Stomach (tissue), 9 donors: ENCODE data around the gene ESYT2. TPM values are rescaled to one million over a fixed set of nuclear protein-coding genes. Genes with fewer than 3 reads are reported as not detected.

ENCODE experiments used
- DNase-seq, 2 donors: peaks; one replicate each; pipeline versions ENCODE4 v3.0.0 to v3.0.0-alpha.2; 2013 to 2019
- H3K27ac ChIP-seq, 5 donors: fragments of 200-600 bp in 4 of 5; sonication (generic) in 4 of 5; one replicate each; pipeline ENCODE4 v1.5.1; 2013 to 2019; ENCODE audit warnings: mild to moderate bottlenecking in 1 of 5, moderate library complexity in 1 of 5
- H3K27me3 ChIP-seq, 3 donors: fragments of 200-600 bp; sonication (generic); one replicate each; pipeline ENCODE4 v1.5.1; 2017 to 2019; ENCODE audit warnings: mixed run types in 1 of 3
- H3K36me3 ChIP-seq, 4 donors: fragments of 200-600 bp; sonication (generic); 1 replicate in 3 of 4; 2 replicates in 1 of 4; pipeline ENCODE4 v1.5.1; 2016 to 2019
- H3K4me1 ChIP-seq, 4 donors: fragments of 200-600 bp; sonication (generic); one replicate each; pipeline ENCODE4 v1.5.1; 2016 to 2019
- H3K4me3 ChIP-seq, 4 donors: fragments of 200-600 bp; sonication (generic) in 3 of 4; one replicate each; pipeline ENCODE4 v1.5.1; 2016 to 2019; ENCODE audit warnings: mild to moderate bottlenecking in 1 of 4
- H3K9me3 ChIP-seq, 4 donors: fragments of 200-600 bp; sonication (generic); one replicate each; pipeline ENCODE4 v1.5.1; 2016 to 2019
- EP300 ChIP-seq: sonication (generic); formaldehyde crosslinking; IDR thresholded peaks from one replicate; pipeline ENCODE4 v1.6.1; 2017; ENCODE audit warnings: antibody characterized with exemption
- POLR2A ChIP-seq, 4 donors: fragments of 450-650 bp; IDR thresholded peaks; one replicate each; pipeline ENCODE4 v1.6.1; 2016; ENCODE audit warnings: antibody characterized with exemption in 4 of 4, control low read depth in 2 of 4, mild to moderate bottlenecking in 1 of 4, moderate library complexity in 1 of 4
- POLR2AphosphoS5 ChIP-seq, 3 donors: sonication (generic); formaldehyde crosslinking; IDR thresholded peaks; one replicate each; pipeline ENCODE4 v1.6.1; 2016; ENCODE audit warnings: antibody characterized with exemption in 3 of 3
- WGBS, 5 donors: extraction: QIAGEN DNeasy Blood & Tissue Kit in 3 of 5; methylation state at CpG; one replicate each; pipeline versions ENCODE4 v1.1.5 to v1.1.7; 2013 to 2018; 5-methylcytosine and 5-hydroxymethylcytosine counted together
- intact Hi-C: fragments of 100-400 bp; cut with DNase I; formaldehyde crosslinking; loops from one replicate; pipeline ENCODE4 v1.15.1; 2023; ENCODE audit warnings: low total_unique reads
- polyA plus RNA-seq, 3 donors: library from polyadenylated mRNA; stranded (reverse); fragments of 200-250 nt; gene quantifications; one replicate each; pipeline ENCODE4 v1.2.3, GENCODE V29; 2013
- total RNA-seq, 5 donors: library from RNA; depleted of rRNA; stranded (reverse); fragments of >200 nt; gene quantifications; one replicate each; pipeline versions ENCODE4 v1.1.0 to v1.2.3, GENCODE V29; 2014 to 2016
- TF ChIP-seq, protein P1 (sequence below), 7 experiments: fragments of 450-650 bp in 4 of 7; fragments of 200-600 bp in 3 of 7; sonication (generic) in 3 of 7; IDR thresholded peaks; one replicate each; pipeline ENCODE4 v1.5.1; 2016 to 2019; ENCODE audit warnings: antibody characterized with exemption in 7 of 7, control low read depth in 2 of 7, mild to moderate bottlenecking in 1 of 7
- donor health status: healthy with polysubstance abuse.
- donor health status: Bipolar disorder and iron deficiency.
- donor health status: healthy.

ESYT2 gene
- total and polyA plus RNA-seq, 8 donors: 7.6 to 137 (median 36.9) TPM

DNA sequence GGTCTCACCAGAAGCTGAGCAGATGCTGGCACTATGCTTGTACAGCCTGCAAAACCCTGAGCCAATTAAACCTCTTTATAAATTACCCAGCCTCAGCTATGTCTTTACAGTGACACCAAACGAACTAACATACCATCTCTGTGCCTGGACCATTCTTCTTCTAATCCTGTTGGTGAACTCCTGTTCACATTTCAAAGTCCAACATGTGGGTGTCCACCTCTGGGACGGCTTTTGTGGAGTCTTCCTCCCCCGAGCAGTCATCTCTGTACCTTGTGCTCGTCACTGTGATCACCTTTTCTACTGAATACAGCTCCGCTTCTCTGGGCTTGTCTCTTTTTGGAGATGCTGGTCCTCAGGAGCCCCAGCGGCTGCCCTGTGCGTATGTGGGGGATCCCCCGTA, 7.4 kb upstream of the ESYT2 start:
- no peaks in the 10 kb centered on the region for H3K36me3 ChIP-seq
- no peak overlapping the region for H3K27ac ChIP-seq
- no peaks in the 10 kb centered on the region for H3K9me3 ChIP-seq
- intact Hi-C loops: no loop called here
- no peak overlapping the region for H3K4me3 ChIP-seq
- WGBS, 5 donors: 82 to 94% (median 87%) methylated on average over 8 of the region's 8 CpGs
- peaks cover 0 to 6% (median 0%) of the 10 kb centered on the region in 4 donors for H3K4me1 ChIP-seq
- no peaks in the 10 kb centered on the region for H3K27me3 ChIP-seq
- TF ChIP-seq, protein P1, sequence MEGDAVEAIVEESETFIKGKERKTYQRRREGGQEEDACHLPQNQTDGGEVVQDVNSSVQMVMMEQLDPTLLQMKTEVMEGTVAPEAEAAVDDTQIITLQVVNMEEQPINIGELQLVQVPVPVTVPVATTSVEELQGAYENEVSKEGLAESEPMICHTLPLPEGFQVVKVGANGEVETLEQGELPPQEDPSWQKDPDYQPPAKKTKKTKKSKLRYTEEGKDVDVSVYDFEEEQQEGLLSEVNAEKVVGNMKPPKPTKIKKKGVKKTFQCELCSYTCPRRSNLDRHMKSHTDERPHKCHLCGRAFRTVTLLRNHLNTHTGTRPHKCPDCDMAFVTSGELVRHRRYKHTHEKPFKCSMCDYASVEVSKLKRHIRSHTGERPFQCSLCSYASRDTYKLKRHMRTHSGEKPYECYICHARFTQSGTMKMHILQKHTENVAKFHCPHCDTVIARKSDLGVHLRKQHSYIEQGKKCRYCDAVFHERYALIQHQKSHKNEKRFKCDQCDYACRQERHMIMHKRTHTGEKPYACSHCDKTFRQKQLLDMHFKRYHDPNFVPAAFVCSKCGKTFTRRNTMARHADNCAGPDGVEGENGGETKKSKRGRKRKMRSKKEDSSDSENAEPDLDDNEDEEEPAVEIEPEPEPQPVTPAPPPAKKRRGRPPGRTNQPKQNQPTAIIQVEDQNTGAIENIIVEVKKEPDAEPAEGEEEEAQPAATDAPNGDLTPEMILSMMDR (IDR thresholded peaks at IDR 0.05): no peak
- TF ChIP-seq POLR2A (IDR thresholded peaks at IDR 0.05) (no peak), EP300 (no peak), POLR2AphosphoS5 (IDR thresholded peaks at IDR 0.05) (no peak)
- DNase-seq: no peak

DNA sequence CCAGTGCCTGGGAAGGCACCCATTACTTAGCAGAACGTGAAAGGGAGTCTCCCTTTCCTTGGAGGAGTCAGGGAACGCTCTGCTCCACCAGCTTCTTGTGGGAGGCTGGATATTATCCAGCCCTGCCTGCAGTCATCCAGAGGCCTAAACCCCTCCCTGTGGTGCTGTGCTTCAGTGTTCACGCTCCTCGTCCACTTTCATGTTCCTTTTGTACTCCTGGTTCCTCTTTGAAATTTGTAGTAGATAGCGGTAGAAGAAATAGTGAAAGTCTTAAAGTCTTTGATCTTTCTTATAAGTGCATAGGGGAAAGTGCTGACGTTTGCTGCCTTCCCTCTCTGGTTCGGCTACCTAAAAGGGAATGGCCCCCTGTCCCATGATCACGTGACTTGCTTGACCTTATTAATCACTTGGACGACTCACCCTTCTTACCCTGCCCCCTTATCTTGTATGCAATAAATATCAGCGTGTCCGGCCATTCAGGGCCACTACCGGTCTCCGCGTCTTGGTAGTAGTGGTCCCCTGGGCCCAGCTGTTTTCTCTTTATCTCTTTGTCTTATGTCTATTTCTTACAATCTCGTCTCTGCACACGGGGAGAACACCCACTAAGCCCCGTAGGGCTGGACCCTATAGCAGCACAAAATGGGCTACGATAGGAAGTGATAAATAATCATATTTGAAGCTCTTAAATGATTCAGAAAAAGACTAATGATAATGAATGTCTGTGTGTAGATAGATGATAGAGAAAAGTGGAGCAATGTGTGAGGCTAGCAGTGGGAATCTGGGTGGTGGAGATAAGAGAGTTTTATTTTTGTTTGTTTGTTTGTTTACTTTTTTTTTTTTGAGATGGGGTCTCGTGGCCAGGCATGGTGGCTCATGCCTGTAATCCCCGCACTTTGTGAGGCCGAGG, 5.8 kb upstream of the ESYT2 start:
- no peaks in the 10 kb centered on the region for H3K27me3 ChIP-seq
- H3K4me3 ChIP-seq: no peak overlapping the region
- no peaks in the 10 kb centered on the region for H3K36me3 ChIP-seq
- H3K4me1 ChIP-seq: peaks cover 6 to 12% (median 8%) of the 10 kb centered on the region in 4 donors
- TF ChIP-seq EP300 (no peak), POLR2A (IDR thresholded peaks at IDR 0.05) (no peak), POLR2AphosphoS5 (IDR thresholded peaks at IDR 0.05) (no peak)
- TF ChIP-seq, protein P1 (IDR thresholded peaks at IDR 0.05): no peak
- 39 to 60% (median 51%) methylated on average over 21 of the region's 21 CpGs for WGBS, 5 donors
- DNase-seq: no peak
- H3K9me3 ChIP-seq: no peaks in the 10 kb centered on the region
- intact Hi-C loops: no loop called here
- no peak overlapping the region for H3K27ac ChIP-seq

DNA sequence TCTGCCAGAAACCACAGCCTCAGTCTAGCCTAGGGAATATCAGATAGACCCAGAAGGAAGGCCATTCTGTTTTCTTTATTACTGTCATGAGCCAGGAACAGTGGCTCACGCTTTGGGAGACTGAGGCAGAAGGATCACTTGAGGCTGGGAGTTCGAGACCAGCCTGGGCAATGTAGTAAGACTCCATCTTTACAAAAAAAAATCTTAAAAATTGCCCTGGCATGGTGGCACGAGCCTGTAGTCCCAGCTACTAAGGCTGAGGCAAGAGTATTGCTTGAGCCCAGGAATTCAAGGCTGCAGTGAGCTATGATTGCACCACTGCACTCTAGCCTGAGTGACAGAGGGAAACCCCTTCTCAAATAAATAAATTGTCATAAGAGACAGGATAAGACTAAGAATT, 3.7 kb upstream of the ESYT2 start:
- Histone ChIP-seq H3K27me3 (no peaks in the 10 kb centered on the region), H3K9me3 (no peaks in the 10 kb centered on the region), H3K36me3 (no peaks in the 10 kb centered on the region), H3K4me3 (no peak overlapping the region), H3K27ac (no peak overlapping the region), H3K4me1 (peaks cover 7 to 12% (median 11%) of the 10 kb centered on the region in 4 donors)
- intact Hi-C loops: no loop called here
- TF ChIP-seq POLR2AphosphoS5 (IDR thresholded peaks at IDR 0.05): no peak
- TF ChIP-seq EP300: no peak
- no peak for TF ChIP-seq POLR2A (IDR thresholded peaks at IDR 0.05)
- TF ChIP-seq, protein P1 (IDR thresholded peaks at IDR 0.05): no peak
- DNase-seq: no peak
- WGBS, 5 donors: 79 to 92% (median 83%) methylated on average over 3 of the region's 3 CpGs

DNA sequence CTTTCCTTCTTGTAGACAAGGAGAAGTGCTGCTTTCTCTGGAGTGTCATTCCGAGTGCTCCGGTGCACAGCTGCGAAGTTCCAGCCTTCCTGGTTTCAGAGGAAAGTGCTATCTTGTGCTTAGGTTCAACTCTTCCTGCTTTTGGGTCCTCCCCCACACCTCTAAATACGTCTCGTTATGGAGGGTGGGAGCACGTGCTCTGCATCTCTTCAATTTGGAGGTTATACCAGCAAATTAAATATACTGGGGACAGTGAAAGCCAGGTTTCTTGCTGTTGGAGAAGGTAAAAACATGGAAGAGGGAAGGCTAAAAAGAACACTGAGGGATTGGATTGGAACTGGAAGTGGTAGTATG, 2.4 kb upstream of the ESYT2 start:
- 78 to 92% (median 89%) methylated on average over 6 of the region's 6 CpGs for WGBS, 5 donors
- Histone ChIP-seq H3K36me3 (no peaks in the 10 kb centered on the region), H3K9me3 (no peaks in the 10 kb centered on the region), H3K4me3 (no peak overlapping the region), H3K27me3 (no peaks in the 10 kb centered on the region), H3K4me1 (peaks cover 7 to 24% (median 20%) of the 10 kb centered on the region in 4 donors), H3K27ac (no peak overlapping the region)
- TF ChIP-seq POLR2A (IDR thresholded peaks at IDR 0.05): no peak
- TF ChIP-seq, protein P1 (IDR thresholded peaks at IDR 0.05): no peak
- TF ChIP-seq EP300: no peak
- no peak for TF ChIP-seq POLR2AphosphoS5 (IDR thresholded peaks at IDR 0.05)
- intact Hi-C loops: no loop called here
- no peak for DNase-seq
